GM21528 (cell line): ENCODE data around the gene HSD11B2.

ENCODE experiments used
- ATAC-seq: cut with Tn5 transposase; IDR thresholded peaks from one replicate; pipeline ENCODE4 v1.9.1; 2021; ENCODE audit warnings: mild to moderate bottlenecking, moderate library complexity; ENCODE audit not compliant: unreplicated experiment, low FRiP score

HSD11B2 gene

GRCh38 chr16:67430977-67431774 lies at the start of gene HSD11B2:
HSD11B2 (plus strand) TSS chr16:67431121; CDS start chr16:67431249, 128 bp downstream.
- no peak for ATAC-seq

GRCh38 chr16:67383284-67383683 lies 47.6 kb upstream of the HSD11B2 start:
- ATAC-seq: no peak

- ATAC-seq: no peak
Measured at GRCh38 chr16:67384778-67385510, 46.0 kb upstream of the HSD11B2 start.

GRCh38 chr16:67386861-67387455 lies 44.0 kb upstream of the HSD11B2 start:
- ATAC-seq: no peak

GRCh38 chr16:67387479-67388079 lies 43.3 kb upstream of the HSD11B2 start:
- ATAC-seq: no peak

GRCh38 chr16:67388191-67388590 lies 42.7 kb upstream of the HSD11B2 start:
- no peak for ATAC-seq

GRCh38 chr16:67388591-67388990 lies 42.3 kb upstream of the HSD11B2 start:
- ATAC-seq: no peak

GRCh38 chr16:67389911-67390815 lies 40.8 kb upstream of the HSD11B2 start:
- no peak for ATAC-seq

- ATAC-seq: no peak
Measured at GRCh38 chr16:67390816-67391423, 40.0 kb upstream of the HSD11B2 start.

- no peak for ATAC-seq
Measured at GRCh38 chr16:67391424-67392300, 39.3 kb upstream of the HSD11B2 start.

GRCh38 chr16:67392301-67393059 lies 38.4 kb upstream of the HSD11B2 start:
- no peak for ATAC-seq

GRCh38 chr16:67393111-67393787 lies 37.7 kb upstream of the HSD11B2 start, which contains the start of gene TPPP3:
TPPP3 (minus strand) TSS chr16:67393498; CDS start chr16:67391111, 2,387 bp downstream.
- ATAC-seq: no peak

GRCh38 chr16:67393788-67394154 lies 37.1 kb upstream of the HSD11B2 start:
- no peak for ATAC-seq

- ATAC-seq: no peak
Measured at GRCh38 chr16:67394155-67395104, 36.5 kb upstream of the HSD11B2 start.

GRCh38 chr16:67395105-67395457 lies 35.8 kb upstream of the HSD11B2 start:
- no peak for ATAC-seq

GRCh38 chr16:67395458-67396158 lies 35.3 kb upstream of the HSD11B2 start:
- no peak for ATAC-seq
